H1 (cell line): ENCODE results near the gene APH1A. TPM values are rescaled to one million over a fixed set of nuclear protein-coding genes. Genes with fewer than 3 reads are reported as not detected.

ENCODE experiments used
- CTCF ChIA-PET: fragments of 300-600 bp; sonication (Branson Sonifier 250); formaldehyde crosslinking; loops from one replicate; lab custom pipeline; 2021; ENCODE audit not compliant: partially characterized antibody; lab: Charles Lee
- POLR2A ChIA-PET: fragments of 300-600 bp; sonication (Branson Sonifier 250); formaldehyde crosslinking; loops from one replicate; lab custom pipeline; 2021; ENCODE audit warnings: inconsistent platforms; ENCODE audit not compliant: partially characterized antibody; lab: Charles Lee
- DNase-seq, 2 experiments: peaks; one replicate each; pipeline versions ENCODE4 v3.0.0 to v3.0.0-alpha.2; 2010 to 2022; ENCODE audit warnings: low spot score in 2 of 2, low read depth in 1 of 2, mixed read lengths in 1 of 2
- FAIRE-seq: peaks from 2 replicates; lab custom pipeline; 2011; peaks lifted over from hg19 to GRCh38; lab: Jason Lieb, UNC
- H2AFZ ChIP-seq: 2 replicates; pipeline ENCODE4 v1.8.1; 2012; ENCODE audit warnings: low read length, inconsistent platforms
- H2AK5ac ChIP-seq: 2 replicates; pipeline ENCODE4 v1.6.1; 2013; ENCODE audit warnings: low read depth, low read length
- H2BK120ac ChIP-seq: replicated peaks from 2 replicates; pipeline ENCODE3; 2013; ENCODE audit warnings: low read depth, low read length, inconsistent platforms
- H2BK12ac ChIP-seq: 2 replicates; pipeline ENCODE4 v1.6.1; 2013; ENCODE audit warnings: low read depth, low read length
- H2BK15ac ChIP-seq: 2 replicates; pipeline ENCODE4 v1.6.1; 2013; ENCODE audit warnings: low read length
- H2BK20ac ChIP-seq: 2 replicates; pipeline ENCODE4 v1.6.1; 2013; ENCODE audit warnings: low read length
- H2BK5ac ChIP-seq: 2 replicates; pipeline ENCODE4 v1.6.1; 2013; ENCODE audit warnings: low read depth, low read length
- H3K14ac ChIP-seq: 2 replicates; pipeline ENCODE4 v1.6.1; 2013; ENCODE audit warnings: inconsistent platforms; ENCODE audit not compliant: insufficient read length
- H3K18ac ChIP-seq: 2 replicates; pipeline ENCODE4 v1.6.1; 2013; ENCODE audit warnings: low read length; ENCODE audit errors: extremely low read depth
- H3K23ac ChIP-seq: 2 replicates; pipeline ENCODE4 v1.6.1; 2013; ENCODE audit warnings: inconsistent platforms; ENCODE audit not compliant: insufficient read length
- H3K23me2 ChIP-seq: 2 replicates; pipeline ENCODE4 v1.6.1; 2013; ENCODE audit warnings: low read depth, low read length
- H3K27ac ChIP-seq: 2 replicates; pipeline ENCODE4 v1.6.1; 2011; ENCODE audit warnings: low read depth, low read length, inconsistent platforms
- H3K27me3 ChIP-seq, 4 experiments: replicated peaks in 1 of 4; 1 replicate in 1 of 4; 2 replicates in 3 of 4; pipeline versions ENCODE4 v1.6.1 to v1.8.1; 2011 to 2013; ENCODE audit warnings: low read length in 3 of 4, mild to moderate bottlenecking in 3 of 4, inconsistent platforms in 2 of 4, mixed read lengths in 2 of 4, moderate library complexity in 1 of 4; ENCODE audit not compliant: control insufficient read depth in 3 of 4, insufficient read depth in 3 of 4; ENCODE audit errors: extremely low read depth in 1 of 4
- H3K36me3 ChIP-seq, 4 experiments: 2 replicates each; pipeline versions ENCODE4 v1.6.1 to v1.8.1; 2011 to 2013; ENCODE audit warnings: mild to moderate bottlenecking in 4 of 4, low read length in 3 of 4, moderate library complexity in 2 of 4, control low read depth in 1 of 4, inconsistent platforms in 1 of 4; ENCODE audit not compliant: insufficient read depth in 4 of 4, control insufficient read depth in 2 of 4
- H3K4ac ChIP-seq: replicated peaks from 2 replicates; pipeline ENCODE3; 2013; ENCODE audit warnings: low read length, low read depth, mixed read lengths, inconsistent platforms; ENCODE audit not compliant: insufficient read length
- H3K4me1 ChIP-seq, 4 experiments: replicated peaks in 1 of 4; 1 replicate in 1 of 4; 2 replicates in 3 of 4; pipeline versions ENCODE4 v1.6.1 to v1.8.1; 2011 to 2013; ENCODE audit warnings: low read length in 3 of 4, inconsistent platforms in 2 of 4, mixed read lengths in 1 of 4; ENCODE audit not compliant: insufficient read depth in 4 of 4, control insufficient read depth in 3 of 4
- H3K4me2 ChIP-seq, 2 experiments: 2 replicates each; pipeline versions ENCODE4 v1.6.1 to v1.8.1; 2011 to 2013; ENCODE audit warnings: low read depth in 2 of 2, low read length in 2 of 2, control low read depth in 1 of 2, inconsistent platforms in 1 of 2, mild to moderate bottlenecking in 1 of 2; ENCODE audit not compliant: insufficient read depth in 1 of 2
- H3K4me3 ChIP-seq, 4 experiments: fragments of 200-600, 300-600 bp in 1 of 4; sonication (generic), shearing (Covaris generic), sonication (Bioruptor Twin) in 1 of 4; 2 replicates each; pipeline versions ENCODE4 v1.5.1 to v1.8.1; 2011 to 2016; ENCODE audit warnings: low read length in 4 of 4, low read depth in 3 of 4, control low read depth in 2 of 4, inconsistent platforms in 2 of 4, mild to moderate bottlenecking in 2 of 4, mixed read lengths in 1 of 4, moderate library complexity in 1 of 4; ENCODE audit not compliant: insufficient read depth in 2 of 4; ENCODE audit errors: extremely low read depth in 1 of 4
- H3K56ac ChIP-seq: replicated peaks from 2 replicates; pipeline ENCODE3; 2013; ENCODE audit warnings: low read depth, mild to moderate bottlenecking, mixed read lengths, low read length, inconsistent platforms; ENCODE audit not compliant: insufficient read length
- H3K79me1 ChIP-seq: 2 replicates; pipeline ENCODE4 v1.6.1; 2013; ENCODE audit warnings: low read depth, low read length, control low read depth
- H3K79me2 ChIP-seq, 2 experiments: 2 replicates each; pipeline versions ENCODE4 v1.6.1 to v1.8.1; 2012 to 2013; ENCODE audit warnings: low read length in 2 of 2, mild to moderate bottlenecking in 2 of 2, inconsistent platforms in 1 of 2; ENCODE audit not compliant: insufficient read depth in 2 of 2, control insufficient read depth in 1 of 2
- H3K9ac ChIP-seq, 4 experiments: replicated peaks in 1 of 4; 1 replicate in 1 of 4; 2 replicates in 3 of 4; pipeline versions ENCODE4 v1.6.1 to v1.8.1; 2011 to 2013; ENCODE audit warnings: low read depth in 3 of 4, low read length in 3 of 4, control low read depth in 2 of 4, mild to moderate bottlenecking in 2 of 4, moderate library complexity in 2 of 4, inconsistent platforms in 1 of 4; ENCODE audit errors: extremely low read depth in 1 of 4
- H3K9me3 ChIP-seq, 2 experiments: 2 replicates each; pipeline versions ENCODE4 v1.6.1 to v1.8.1; 2012 to 2013; ENCODE audit warnings: mild to moderate bottlenecking in 2 of 2, moderate library complexity in 2 of 2, control low read depth in 1 of 2, inconsistent platforms in 1 of 2, low read depth in 1 of 2, low read length in 1 of 2, mixed read lengths in 1 of 2; ENCODE audit not compliant: insufficient read depth in 2 of 2
- H4K20me1 ChIP-seq, 2 experiments: replicated peaks in 1 of 2; 2 replicates each; pipeline versions ENCODE3 to v1.8.1; 2011 to 2013; ENCODE audit warnings: inconsistent platforms in 2 of 2, low read length in 2 of 2, mild to moderate bottlenecking in 1 of 2; ENCODE audit not compliant: insufficient read depth in 2 of 2, control insufficient read depth in 1 of 2
- H4K5ac ChIP-seq: 2 replicates; pipeline ENCODE4 v1.6.1; 2013; ENCODE audit warnings: low read length, low read depth, mixed read lengths, inconsistent platforms; ENCODE audit not compliant: insufficient read length
- H4K8ac ChIP-seq: 2 replicates; pipeline ENCODE4 v1.8.0; 2013; ENCODE audit warnings: mild to moderate bottlenecking, moderate library complexity, low read length, inconsistent platforms; ENCODE audit not compliant: insufficient read depth; ENCODE audit errors: extremely low read depth
- H4K91ac ChIP-seq: replicated peaks from 2 replicates; pipeline ENCODE3; 2013; ENCODE audit warnings: low read length, mixed read lengths, inconsistent platforms; ENCODE audit not compliant: insufficient read length
- CBX8 ChIP-seq: fragments of 300-800, 300-1000 bp; sonication (generic); IDR thresholded peaks from 2 replicates; pipeline ENCODE4 v1.7.1; 2016; ENCODE audit warnings: low read depth, low read length, borderline replicate concordance
- CHD1 ChIP-seq: IDR thresholded peaks from 2 replicates; pipeline ENCODE4 v1.6.1; 2012; ENCODE audit warnings: low read depth, low read length, improper control_type of control experiment
- CHD2 ChIP-seq: IDR thresholded peaks from 2 replicates; pipeline ENCODE4 v1.6.1; 2012; ENCODE audit warnings: low read length, improper control_type of control experiment
- EGR1 ChIP-seq: IDR thresholded peaks from 2 replicates; pipeline ENCODE4 v1.6.1; 2011; ENCODE audit warnings: low read depth, low read length, borderline replicate concordance
- FOSL1 ChIP-seq: IDR thresholded peaks from 2 replicates; pipeline ENCODE4 v1.6.1; 2011; ENCODE audit warnings: mild to moderate bottlenecking, low read depth, low read length, moderate library complexity; ENCODE audit not compliant: insufficient read depth
- KDM4A ChIP-seq: IDR thresholded peaks from one replicate; pipeline ENCODE4 v1.7.1; 2012; ENCODE audit warnings: low read depth, mild to moderate bottlenecking, moderate library complexity, low read length, inconsistent platforms; ENCODE audit not compliant: severe bottlenecking
- MAFK ChIP-seq: IDR thresholded peaks from 2 replicates; pipeline ENCODE4 v1.6.1; 2012; ENCODE audit warnings: low read depth, mild to moderate bottlenecking, improper control_type of control experiment, low read length
- RBBP5 ChIP-seq: IDR thresholded peaks from 2 replicates; pipeline ENCODE4 v1.7.1; 2012; ENCODE audit warnings: low read depth, mild to moderate bottlenecking, inconsistent platforms, low read length, moderate library complexity, borderline replicate concordance
- SAP30 ChIP-seq: fragments of 300-600 bp; sonication (generic); IDR thresholded peaks from 2 replicates; pipeline ENCODE4 v1.7.1; 2012; ENCODE audit warnings: low read length, moderate library complexity, mild to moderate bottlenecking, inconsistent platforms; ENCODE audit not compliant: insufficient read depth, insufficient replicate concordance
- SP2 ChIP-seq: IDR thresholded peaks from 2 replicates; pipeline ENCODE4 v1.6.1; 2012; ENCODE audit warnings: mild to moderate bottlenecking, low read length, inconsistent platforms
- TCF12 ChIP-seq: IDR thresholded peaks from 2 replicates; pipeline ENCODE4 v1.6.1; 2011; ENCODE audit warnings: low read depth, mild to moderate bottlenecking, low read length
- WGBS, 2 experiments: shearing (Covaris generic) in 1 of 2; methylation state at CpG; one replicate each; pipeline versions ENCODE4 v1.1.6 to v1.1.7; 2013 to 2015; ENCODE audit warnings: low lambda C conversion rate in 2 of 2, mixed read lengths in 2 of 2, inconsistent platforms in 1 of 2, low coverage in 1 of 2, missing lambda C conversion rate in 1 of 2; ENCODE audit not compliant: insufficient replicate concordance in 2 of 2, insufficient coverage in 1 of 2, insufficient read length in 1 of 2; ENCODE audit errors: extremely low coverage in 1 of 2, missing lambda C conversion rate in 1 of 2; 5-methylcytosine and 5-hydroxymethylcytosine counted together
- polyA plus RNA-seq, 7 experiments: library from polyadenylated mRNA; depleted of rRNA in 3 of 7; stranded (reverse) in 5 of 7; unstranded in 2 of 7; fragments of >200 nt in 5 of 7; fragments of 200-250 nt in 2 of 7; gene quantifications; 1 replicate in 5 of 7; 2 replicates in 1 of 7; 4 replicates in 1 of 7; pipeline versions ENCODE4 v1.2.1 to v1.2.3, GENCODE V29; 2011 to 2013; ENCODE audit warnings: missing spikeins in 2 of 7, mixed read lengths in 2 of 7
- total RNA-seq: library from RNA; stranded (reverse); fragmentation: NEBNext Ultra II Directional; extraction: Animal tissue kit (Norgen Biotek cat#: 25700); gene quantifications from 2 replicates; pipeline ENCODE4 v1.2.1, GENCODE V29; 2021

Gene APH1A
- total and polyA plus RNA-seq, 2 of the 8 experiments (the other 6 are each of a cell fraction or from before 2014, with no cell fraction given) = 111 to 183 TPM

- no peaks in the 10 kb centered on the region; the same call in 1 of the 2 replicates for H3K23me2 ChIP-seq
- H3K4me1 ChIP-seq = no peaks in the 10 kb centered on the region; a peak in 2 of 7 replicates
- H3K4me2 ChIP-seq = peak within 1 kb of the TSS; percentile 72 to 78
- peak within 1 kb of the TSS; percentile 79 to 100 (median 90) for H3K4me3 ChIP-seq
- H3K36me3 ChIP-seq = peaks cover 15 to 29% (median 19%) of the 10 kb centered on the region in 4 experiments; a peak in 7 of 8 replicates
- 0 out of 2 replicates have a peak within 1 kb of the TSS, but pooled peaks have one; percentile 93 for H2BK15ac ChIP-seq
- CTCF ChIA-PET = no interaction called here
- no peak within 1 kb of the TSS for H3K14ac ChIP-seq
- 0 out of 2 replicates have a peak within 1 kb of the TSS, but pooled peaks have one; percentile 39 for H3K18ac ChIP-seq
- H4K20me1 ChIP-seq = no peaks in the 10 kb centered on the region
- peak within 1 kb of the TSS; percentile 7 for H3K56ac ChIP-seq
- H3K9me3 ChIP-seq = no peaks in the 10 kb centered on the region
- WGBS, 2 experiments = 11% methylated on average over 43 of the region's 43 CpGs; no CpG with 5 or more reads in 1 of the 2 experiments
- H4K91ac ChIP-seq = peak within 1 kb of the TSS; percentile 23
- H2BK20ac ChIP-seq = no peak within 1 kb of the TSS
- peak; percentile 70 to 88 for DNase-seq
- no peaks in the 10 kb centered on the region for H3K79me1 ChIP-seq
- peak within 1 kb of the TSS; percentile 71 for H2AFZ ChIP-seq
- peak within 1 kb of the TSS; percentile 56 for H4K5ac ChIP-seq
- POLR2A ChIA-PET = interaction anchor here (25.2 kb wide), 1 partner anchor 36 kb away, joined by 535 read pairs; the partner anchor contains the start of gene CA14
- peak within 1 kb of the TSS; percentile 90 for H3K27ac ChIP-seq
- H3K9ac ChIP-seq = peak within 1 kb of the TSS; percentile 71 to 97 (median 94)
- H3K4ac ChIP-seq = peak within 1 kb of the TSS; percentile 48
- H2BK5ac ChIP-seq = peak within 1 kb of the TSS; percentile 0; the same call in 1 of the 2 replicates
- peak; percentile 57 for FAIRE-seq
- no peak within 1 kb of the TSS for H2BK120ac ChIP-seq
- H2BK12ac ChIP-seq = peak within 1 kb of the TSS; percentile 80
- peak within 1 kb of the TSS; percentile 99; the same call in 1 of the 2 replicates for H4K8ac ChIP-seq
- peak within 1 kb of the TSS; percentile 18 for H2AK5ac ChIP-seq
- H3K27me3 ChIP-seq = no peaks in the 10 kb centered on the region
- H3K79me2 ChIP-seq = peaks cover 4 to 34% of the 10 kb centered on the region in 2 experiments; a peak in 3 of 4 replicates
- no peak within 1 kb of the TSS for H3K23ac ChIP-seq
- TF ChIP-seq SAP30 (peak; percentile 32), TCF12 (no peak), MAFK (0 out of 2 replicates have a peak, but pooled peaks have one; percentile 2), KDM4A (peak; percentile 78), RBBP5 (no peak), CBX8 (no peak), FOSL1 (no peak), EGR1 (no peak), CHD2 (0 out of 2 replicates have a peak, but pooled peaks have one; percentile 39), SP2 (no peak), CHD1 (no peak)
Observed at GRCh38 chr1:150293433-150294253, 24.8 kb upstream of the APH1A start, which contains the start of gene MRPS21. MRPS21 (plus strand) TSS chr1:150293861; CDS start chr1:150294367, 506 bp downstream.
